ENCODE results near the gene MRPL27. TPM values are rescaled to one million over a fixed set of nuclear protein-coding genes. Genes with fewer than 3 reads are reported as not detected.

MRPL27 gene
- total RNA-seq, 4 donors from 2014 or later = 14.0 to 72.8 (median 64.4) TPM

GRCh38 chr17:50332196-50332595, 40.8 kb downstream of the MRPL27 start:
- H3K9me3 ChIP-seq = no peaks in the 10 kb centered on the region
- H3K36me3 ChIP-seq = no peaks in the 10 kb centered on the region
- H3K4me3 ChIP-seq = no peak overlapping the region
- H3K27ac ChIP-seq = no peak overlapping the region
- H3K4me1 ChIP-seq = no peaks in the 10 kb centered on the region
- DNase-seq = no peak
- TF ChIP-seq POLR2A (IDR thresholded peaks at IDR 0.05) = no peak
- no peak for TF ChIP-seq CTCF (IDR thresholded peaks at IDR 0.05)
- no peaks in the 10 kb centered on the region for H3K27me3 ChIP-seq

- Histone ChIP-seq H3K27ac (no peak overlapping the region), H3K36me3 (no peaks in the 10 kb centered on the region), H3K27me3 (no peaks in the 10 kb centered on the region), H3K4me3 (no peak overlapping the region), H3K4me1 (no peaks in the 10 kb centered on the region), H3K9me3 (no peaks in the 10 kb centered on the region)
- TF ChIP-seq CTCF (IDR thresholded peaks at IDR 0.05) = no peak
- no peak for TF ChIP-seq POLR2A (IDR thresholded peaks at IDR 0.05)
- DNase-seq = no peak
Measured at GRCh38 chr17:50331085-50331791, 41.7 kb downstream of the MRPL27 start.

GRCh38 chr17:50330151-50330775, 42.7 kb downstream of the MRPL27 start:
- Histone ChIP-seq H3K27ac (no peak overlapping the region), H3K9me3 (no peaks in the 10 kb centered on the region), H3K4me3 (no peak overlapping the region), H3K4me1 (no peaks in the 10 kb centered on the region), H3K36me3 (no peaks in the 10 kb centered on the region), H3K27me3 (no peaks in the 10 kb centered on the region)
- no peak for TF ChIP-seq POLR2A (IDR thresholded peaks at IDR 0.05)
- TF ChIP-seq CTCF (IDR thresholded peaks at IDR 0.05) = no peak
- no peak for DNase-seq

- no peak overlapping the region for H3K4me3 ChIP-seq
- no peaks in the 10 kb centered on the region for H3K4me1 ChIP-seq
- DNase-seq = no peak
- no peak overlapping the region for H3K27ac ChIP-seq
- TF ChIP-seq POLR2A (IDR thresholded peaks at IDR 0.05) (no peak), CTCF (IDR thresholded peaks at IDR 0.05) (no peak)
- H3K27me3 ChIP-seq = no peaks in the 10 kb centered on the region
- H3K9me3 ChIP-seq = no peaks in the 10 kb centered on the region
- no peaks in the 10 kb centered on the region for H3K36me3 ChIP-seq
Measured at GRCh38 chr17:50329716-50330115, 43.3 kb downstream of the MRPL27 start.

- no peaks in the 10 kb centered on the region for H3K27me3 ChIP-seq
- no peaks in the 10 kb centered on the region for H3K36me3 ChIP-seq
- H3K27ac ChIP-seq = no peak overlapping the region
- TF ChIP-seq POLR2A (IDR thresholded peaks at IDR 0.05) = no peak
- H3K9me3 ChIP-seq = no peaks in the 10 kb centered on the region
- no peak overlapping the region for H3K4me3 ChIP-seq
- H3K4me1 ChIP-seq = no peaks in the 10 kb centered on the region
- DNase-seq = no peak
Measured at GRCh38 chr17:50328363-50329325, 44.3 kb downstream of the MRPL27 start.

All from Peyer's patch (tissue), 4 donors.